HepG2 (cell line): Measurements from ENCODE around the gene CATSPERD. TPM values are rescaled to one million over a fixed set of nuclear protein-coding genes. Genes with fewer than 3 reads are reported as not detected.

Experiments used
- DNMT3B ChIP-seq: conservative IDR thresholded peaks from 2 replicates; pipeline ENCODE4 v1.6.1; 2016; ENCODE audit warnings: missing biosample characterization, control low read depth
- FOXK2 ChIP-seq: fragments of 450-650 bp; IDR thresholded peaks from 2 replicates; pipeline ENCODE4 v1.6.1; 2016
- GLI4 ChIP-seq: sonication (generic); formaldehyde crosslinking; IDR thresholded peaks from 2 replicates; pipeline ENCODE4 v1.5.1; 2020; ENCODE audit warnings: missing genetic modification reagents, mild to moderate bottlenecking, moderate library complexity, borderline replicate concordance
- HES4 ChIP-seq: sonication (generic); formaldehyde crosslinking; IDR thresholded peaks from 2 replicates; pipeline ENCODE4 v1.9.0; 2021; ENCODE audit warnings: mild to moderate bottlenecking, missing genetic modification reagents, borderline replicate concordance
- NFATC3 ChIP-seq: sonication (generic); formaldehyde crosslinking; IDR thresholded peaks from 2 replicates; pipeline ENCODE4 v1.5.1; 2020; ENCODE audit warnings: mild to moderate bottlenecking, missing genetic modification reagents
- NKX3-1 ChIP-seq: sonication (generic); formaldehyde crosslinking; IDR thresholded peaks from 2 replicates; pipeline ENCODE4 v1.5.0; 2020; ENCODE audit warnings: missing genetic modification reagents
- PHB2 ChIP-seq: fragments of 450-650 bp; IDR thresholded peaks from 2 replicates; pipeline ENCODE4 v1.6.1; 2018; ENCODE audit not compliant: partially characterized antibody
- RBAK ChIP-seq: sonication (generic); formaldehyde crosslinking; IDR thresholded peaks from 2 replicates; pipeline ENCODE4 v1.5.1; 2020; ENCODE audit warnings: mild to moderate bottlenecking, missing genetic modification reagents
- ZNF235 ChIP-seq: sonication (generic); formaldehyde crosslinking; IDR thresholded peaks from 2 replicates; pipeline ENCODE4 v1.8.1; 2023; ENCODE audit warnings: mild to moderate bottlenecking, missing genetic modification reagents, borderline replicate concordance
- ZNF44 ChIP-seq: sonication (generic); formaldehyde crosslinking; IDR thresholded peaks from 2 replicates; pipeline ENCODE4 v1.5.1; 2020; ENCODE audit warnings: mild to moderate bottlenecking, missing genetic modification reagents
- ZNF546 ChIP-seq: sonication (generic); formaldehyde crosslinking; conservative IDR thresholded peaks from 2 replicates; pipeline ENCODE4 v1.8.1; 2023; ENCODE audit warnings: mild to moderate bottlenecking, missing genetic modification reagents
- ZNF589 ChIP-seq: sonication (generic); formaldehyde crosslinking; conservative IDR thresholded peaks from 2 replicates; pipeline ENCODE4 v1.8.0; 2022; ENCODE audit warnings: mild to moderate bottlenecking, moderate library complexity, missing genetic modification reagents
- ZNF879 ChIP-seq: sonication (generic); formaldehyde crosslinking; IDR thresholded peaks from 2 replicates; pipeline ENCODE4 v1.8.1; 2023; ENCODE audit warnings: missing genetic modification reagents
- polyA plus RNA-seq, 8 experiments: library from polyadenylated mRNA; depleted of rRNA in 3 of 8; stranded (reverse) in 7 of 8; unstranded in 1 of 8; fragments of >200 nt; fragmentation: Illumina TruSeq in 4 of 8; extraction: Trizol in 4 of 8; gene quantifications; 2 replicates each; pipeline versions ENCODE4 v1.2.1 to v1.2.3, GENCODE V29; 2011 to 2016; ENCODE audit warnings: low read depth in 4 of 8, missing spikeins in 1 of 8, mixed read lengths in 1 of 8; ENCODE audit not compliant: insufficient read depth in 1 of 8
- total RNA-seq, 5 experiments: library from RNA; depleted of rRNA; stranded (reverse); fragments of >200 nt; fragmentation: Illumina TruSeq; extraction: Trizol; gene quantifications; 2 replicates each; pipeline ENCODE4 v1.2.3, GENCODE V29; 2016; ENCODE audit warnings: low read depth in 1 of 5
- TF ChIP-seq, protein P1 (sequence below): sonication (generic); formaldehyde crosslinking; IDR thresholded peaks from 2 replicates; pipeline ENCODE4 v1.8.0; 2022; ENCODE audit warnings: missing genetic modification reagents, low read depth, mild to moderate bottlenecking, borderline replicate concordance
- TF ChIP-seq, protein P2 (sequence below): sonication (generic); formaldehyde crosslinking; IDR thresholded peaks from 2 replicates; pipeline ENCODE4 v1.4.0; 2020; ENCODE audit warnings: mild to moderate bottlenecking, missing genetic modification reagents
- TF ChIP-seq, protein P3 (sequence below): sonication (generic); formaldehyde crosslinking; IDR thresholded peaks from 2 replicates; pipeline ENCODE4 v1.4.0; 2020; ENCODE audit warnings: mild to moderate bottlenecking, missing genetic modification reagents, borderline replicate concordance

CATSPERD gene
- total and polyA plus RNA-seq, 2 of the 13 experiments (the other 11 are each of a cell fraction or from before 2014, with no cell fraction given), result 0.04 TPM; not detected in 1

DNA sequence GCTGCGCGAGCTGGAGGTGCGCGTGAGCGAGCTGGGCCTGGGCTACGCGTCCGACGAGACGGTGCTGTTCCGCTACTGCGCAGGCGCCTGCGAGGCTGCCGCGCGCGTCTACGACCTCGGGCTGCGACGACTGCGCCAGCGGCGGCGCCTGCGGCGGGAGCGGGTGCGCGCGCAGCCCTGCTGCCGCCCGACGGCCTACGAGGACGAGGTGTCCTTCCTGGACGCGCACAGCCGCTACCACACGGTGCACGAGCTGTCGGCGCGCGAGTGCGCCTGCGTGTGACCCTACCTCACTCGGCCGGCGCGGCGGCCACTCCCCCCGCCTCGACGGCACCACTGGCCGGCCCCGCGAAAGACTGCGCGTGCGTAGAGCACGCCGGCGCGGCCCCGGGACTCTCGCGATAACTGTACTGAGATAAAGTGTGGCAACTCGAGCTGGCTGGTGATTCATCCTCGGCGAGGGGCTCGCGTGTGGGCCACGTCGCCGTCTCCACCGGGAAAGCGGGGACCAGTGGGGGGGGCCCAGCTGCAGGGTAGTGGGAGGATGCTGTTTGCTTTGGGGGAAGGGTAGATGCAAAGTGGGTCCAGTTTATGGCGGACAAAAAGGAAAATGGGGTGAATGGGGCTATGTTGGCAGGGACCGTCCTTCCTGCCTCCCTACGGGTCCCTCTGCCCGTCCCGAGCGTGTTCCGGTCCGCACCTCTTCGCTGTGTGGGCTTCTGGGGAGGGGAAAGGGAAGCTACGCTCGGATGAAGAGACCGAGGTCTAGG lies 107.6 kb downstream of the CATSPERD start (continued):
- no peak; the same call in 1 of the 2 replicates for TF ChIP-seq ZNF546 (CRISPR knock-in tag)
- TF ChIP-seq FOXK2, result no peak
- no peak for TF ChIP-seq PHB2
- TF ChIP-seq, protein P1, sequence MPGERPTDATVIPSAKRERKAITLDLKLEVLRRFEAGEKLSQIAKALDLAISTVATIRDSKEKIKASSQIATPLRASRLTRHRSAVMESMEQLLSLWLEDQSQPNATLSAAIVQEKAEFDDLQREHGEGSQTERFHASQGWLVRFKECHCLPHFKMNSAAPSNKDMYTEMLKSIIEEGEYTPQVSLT (CRISPR knock-in tag), result no peak; the same call in 1 of the 2 replicates
- TF ChIP-seq ZNF44 (CRISPR knock-in tag), result peak; percentile 90; the same call in 1 of the 2 replicates
- TF ChIP-seq ZNF235 (CRISPR knock-in tag), result peak; percentile 87; the same call in 1 of the 2 replicates
- TF ChIP-seq RBAK (CRISPR knock-in tag), result no peak
- TF ChIP-seq, protein P2, sequence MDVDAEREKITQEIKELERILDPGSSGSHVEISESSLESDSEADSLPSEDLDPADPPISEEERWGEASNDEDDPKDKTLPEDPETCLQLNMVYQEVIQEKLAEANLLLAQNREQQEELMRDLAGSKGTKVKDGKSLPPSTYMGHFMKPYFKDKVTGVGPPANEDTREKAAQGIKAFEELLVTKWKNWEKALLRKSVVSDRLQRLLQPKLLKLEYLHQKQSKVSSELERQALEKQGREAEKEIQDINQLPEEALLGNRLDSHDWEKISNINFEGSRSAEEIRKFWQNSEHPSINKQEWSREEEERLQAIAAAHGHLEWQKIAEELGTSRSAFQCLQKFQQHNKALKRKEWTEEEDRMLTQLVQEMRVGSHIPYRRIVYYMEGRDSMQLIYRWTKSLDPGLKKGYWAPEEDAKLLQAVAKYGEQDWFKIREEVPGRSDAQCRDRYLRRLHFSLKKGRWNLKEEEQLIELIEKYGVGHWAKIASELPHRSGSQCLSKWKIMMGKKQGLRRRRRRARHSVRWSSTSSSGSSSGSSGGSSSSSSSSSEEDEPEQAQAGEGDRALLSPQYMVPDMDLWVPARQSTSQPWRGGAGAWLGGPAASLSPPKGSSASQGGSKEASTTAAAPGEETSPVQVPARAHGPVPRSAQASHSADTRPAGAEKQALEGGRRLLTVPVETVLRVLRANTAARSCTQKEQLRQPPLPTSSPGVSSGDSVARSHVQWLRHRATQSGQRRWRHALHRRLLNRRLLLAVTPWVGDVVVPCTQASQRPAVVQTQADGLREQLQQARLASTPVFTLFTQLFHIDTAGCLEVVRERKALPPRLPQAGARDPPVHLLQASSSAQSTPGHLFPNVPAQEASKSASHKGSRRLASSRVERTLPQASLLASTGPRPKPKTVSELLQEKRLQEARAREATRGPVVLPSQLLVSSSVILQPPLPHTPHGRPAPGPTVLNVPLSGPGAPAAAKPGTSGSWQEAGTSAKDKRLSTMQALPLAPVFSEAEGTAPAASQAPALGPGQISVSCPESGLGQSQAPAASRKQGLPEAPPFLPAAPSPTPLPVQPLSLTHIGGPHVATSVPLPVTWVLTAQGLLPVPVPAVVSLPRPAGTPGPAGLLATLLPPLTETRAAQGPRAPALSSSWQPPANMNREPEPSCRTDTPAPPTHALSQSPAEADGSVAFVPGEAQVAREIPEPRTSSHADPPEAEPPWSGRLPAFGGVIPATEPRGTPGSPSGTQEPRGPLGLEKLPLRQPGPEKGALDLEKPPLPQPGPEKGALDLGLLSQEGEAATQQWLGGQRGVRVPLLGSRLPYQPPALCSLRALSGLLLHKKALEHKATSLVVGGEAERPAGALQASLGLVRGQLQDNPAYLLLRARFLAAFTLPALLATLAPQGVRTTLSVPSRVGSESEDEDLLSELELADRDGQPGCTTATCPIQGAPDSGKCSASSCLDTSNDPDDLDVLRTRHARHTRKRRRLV (CRISPR knock-in tag), result peak; percentile 85; the same call in 1 of the 2 replicates
- no peak for TF ChIP-seq NKX3-1 (CRISPR knock-in tag)
- peak; percentile 85; the same call in 1 of the 2 replicates for TF ChIP-seq ZNF879 (CRISPR knock-in tag)
- peak; percentile 49; the same call in 1 of the 2 replicates for TF ChIP-seq ZNF589 (CRISPR knock-in tag)
- peak; percentile 80; the same call in 1 of the 2 replicates for TF ChIP-seq GLI4 (CRISPR knock-in tag)
- peak; percentile 95 for TF ChIP-seq NFATC3 (CRISPR knock-in tag)
- TF ChIP-seq, protein P3, sequence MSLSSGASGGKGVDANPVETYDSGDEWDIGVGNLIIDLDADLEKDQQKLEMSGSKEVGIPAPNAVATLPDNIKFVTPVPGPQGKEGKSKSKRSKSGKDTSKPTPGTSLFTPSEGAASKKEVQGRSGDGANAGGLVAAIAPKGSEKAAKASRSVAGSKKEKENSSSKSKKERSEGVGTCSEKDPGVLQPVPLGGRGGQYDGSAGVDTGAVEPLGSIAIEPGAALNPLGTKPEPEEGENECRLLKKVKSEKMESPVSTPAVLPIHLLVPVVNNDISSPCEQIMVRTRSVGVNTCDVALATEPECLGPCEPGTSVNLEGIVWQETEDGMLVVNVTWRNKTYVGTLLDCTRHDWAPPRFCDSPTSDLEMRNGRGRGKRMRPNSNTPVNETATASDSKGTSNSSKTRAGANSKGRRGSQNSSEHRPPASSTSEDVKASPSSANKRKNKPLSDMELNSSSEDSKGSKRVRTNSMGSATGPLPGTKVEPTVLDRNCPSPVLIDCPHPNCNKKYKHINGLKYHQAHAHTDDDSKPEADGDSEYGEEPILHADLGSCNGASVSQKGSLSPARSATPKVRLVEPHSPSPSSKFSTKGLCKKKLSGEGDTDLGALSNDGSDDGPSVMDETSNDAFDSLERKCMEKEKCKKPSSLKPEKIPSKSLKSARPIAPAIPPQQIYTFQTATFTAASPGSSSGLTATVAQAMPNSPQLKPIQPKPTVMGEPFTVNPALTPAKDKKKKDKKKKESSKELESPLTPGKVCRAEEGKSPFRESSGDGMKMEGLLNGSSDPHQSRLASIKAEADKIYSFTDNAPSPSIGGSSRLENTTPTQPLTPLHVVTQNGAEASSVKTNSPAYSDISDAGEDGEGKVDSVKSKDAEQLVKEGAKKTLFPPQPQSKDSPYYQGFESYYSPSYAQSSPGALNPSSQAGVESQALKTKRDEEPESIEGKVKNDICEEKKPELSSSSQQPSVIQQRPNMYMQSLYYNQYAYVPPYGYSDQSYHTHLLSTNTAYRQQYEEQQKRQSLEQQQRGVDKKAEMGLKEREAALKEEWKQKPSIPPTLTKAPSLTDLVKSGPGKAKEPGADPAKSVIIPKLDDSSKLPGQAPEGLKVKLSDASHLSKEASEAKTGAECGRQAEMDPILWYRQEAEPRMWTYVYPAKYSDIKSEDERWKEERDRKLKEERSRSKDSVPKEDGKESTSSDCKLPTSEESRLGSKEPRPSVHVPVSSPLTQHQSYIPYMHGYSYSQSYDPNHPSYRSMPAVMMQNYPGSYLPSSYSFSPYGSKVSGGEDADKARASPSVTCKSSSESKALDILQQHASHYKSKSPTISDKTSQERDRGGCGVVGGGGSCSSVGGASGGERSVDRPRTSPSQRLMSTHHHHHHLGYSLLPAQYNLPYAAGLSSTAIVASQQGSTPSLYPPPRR (CRISPR knock-in tag), result peak; percentile 72
- no peak for TF ChIP-seq DNMT3B (CRISPR knock-in tag)
- TF ChIP-seq HES4 (CRISPR knock-in tag), result peak; percentile 19; the same call in 1 of the 2 replicates
